Spinal cord (tissue), 10 donors: ENCODE measurements around the gene TRIM50. TPM values are rescaled to one million over a fixed set of nuclear protein-coding genes. Genes with fewer than 3 reads are reported as not detected.

Source experiments
- DNase-seq, 6 donors: peaks; one replicate each; pipeline versions ENCODE4 v3.0.0 to v3.0.0-alpha.2; 2013 to 2015; ENCODE audit warnings: low spot score in 6 of 6, low read depth in 4 of 6
- H3K27ac ChIP-seq: one replicate; pipeline ENCODE4 v1.5.1; 2013; ENCODE audit warnings: low read depth, low read length, control low read depth
- H3K27me3 ChIP-seq: one replicate; pipeline ENCODE4 v1.6.1; 2013; ENCODE audit warnings: low read length; ENCODE audit not compliant: control insufficient read depth, insufficient read depth
- H3K36me3 ChIP-seq: one replicate; pipeline ENCODE4 v1.6.1; 2013; ENCODE audit warnings: low read length; ENCODE audit not compliant: control insufficient read depth, insufficient read depth
- H3K4me1 ChIP-seq: one replicate; pipeline ENCODE4 v1.6.1; 2013; ENCODE audit warnings: low read length; ENCODE audit not compliant: control insufficient read depth, insufficient read depth
- H3K4me3 ChIP-seq: one replicate; pipeline ENCODE4 v1.5.1; 2013; ENCODE audit warnings: low read depth, low read length, control low read depth
- H3K9me3 ChIP-seq: one replicate; pipeline ENCODE4 v1.6.1; 2013; ENCODE audit warnings: low read length; ENCODE audit not compliant: control insufficient read depth, insufficient read depth
- WGBS: methylation state at CpG from one replicate; pipeline ENCODE4 v1.1.5; 2013; ENCODE audit warnings: missing lambda C conversion rate; ENCODE audit not compliant: insufficient coverage; 5-methylcytosine and 5-hydroxymethylcytosine counted together
- polyA plus RNA-seq, 2 donors: library from polyadenylated mRNA; unstranded; fragments of 120-200 nt; gene quantifications; one replicate each; pipeline ENCODE4 v1.2.1, GENCODE V29; 2013; ENCODE audit not compliant: insufficient read length in 2 of 2
- total RNA-seq, 2 donors: library from RNA; depleted of rRNA in 1 of 2; stranded (reverse); fragments of 120-200 nt in 1 of 2; fragments of >200 nt in 1 of 2; gene quantifications; one replicate each; pipeline versions ENCODE4 v1.2.3 to v1.2.4, GENCODE V29; 2013 to 2014
- donor health status: healthy.

Gene TRIM50
- total and polyA plus RNA-seq, 4 donors: 0.16 to 0.92 (median 0.22) TPM; not detected in 1

- WGBS: 97% methylated on average over 3 of the region's 3 CpGs
- H3K9me3 ChIP-seq: no peaks in the 10 kb centered on the region
- DNase-seq: no peak
- H3K36me3 ChIP-seq: no peaks in the 10 kb centered on the region
- no peaks in the 10 kb centered on the region for H3K27me3 ChIP-seq
- no peak overlapping the region for H3K27ac ChIP-seq
- H3K4me3 ChIP-seq: no peak overlapping the region
- H3K4me1 ChIP-seq: peaks cover 14% of the 10 kb centered on the region
Measured at GRCh38 chr7:73352784-73353183, 24.9 kb upstream of the TRIM50 start.

GRCh38 chr7:73351447-73352167, 23.7 kb upstream of the TRIM50 start:
- peaks cover 8% of the 10 kb centered on the region for H3K4me1 ChIP-seq
- no peaks in the 10 kb centered on the region for H3K36me3 ChIP-seq
- peak overlapping the region; percentile 91 for H3K27ac ChIP-seq
- peak in 1 of 6 donors; percentile 34 for DNase-seq
- no peak overlapping the region for H3K4me3 ChIP-seq
- no peaks in the 10 kb centered on the region for H3K9me3 ChIP-seq
- H3K27me3 ChIP-seq: no peaks in the 10 kb centered on the region
- 43% methylated on average over 5 of the region's 6 CpGs for WGBS

DNA sequence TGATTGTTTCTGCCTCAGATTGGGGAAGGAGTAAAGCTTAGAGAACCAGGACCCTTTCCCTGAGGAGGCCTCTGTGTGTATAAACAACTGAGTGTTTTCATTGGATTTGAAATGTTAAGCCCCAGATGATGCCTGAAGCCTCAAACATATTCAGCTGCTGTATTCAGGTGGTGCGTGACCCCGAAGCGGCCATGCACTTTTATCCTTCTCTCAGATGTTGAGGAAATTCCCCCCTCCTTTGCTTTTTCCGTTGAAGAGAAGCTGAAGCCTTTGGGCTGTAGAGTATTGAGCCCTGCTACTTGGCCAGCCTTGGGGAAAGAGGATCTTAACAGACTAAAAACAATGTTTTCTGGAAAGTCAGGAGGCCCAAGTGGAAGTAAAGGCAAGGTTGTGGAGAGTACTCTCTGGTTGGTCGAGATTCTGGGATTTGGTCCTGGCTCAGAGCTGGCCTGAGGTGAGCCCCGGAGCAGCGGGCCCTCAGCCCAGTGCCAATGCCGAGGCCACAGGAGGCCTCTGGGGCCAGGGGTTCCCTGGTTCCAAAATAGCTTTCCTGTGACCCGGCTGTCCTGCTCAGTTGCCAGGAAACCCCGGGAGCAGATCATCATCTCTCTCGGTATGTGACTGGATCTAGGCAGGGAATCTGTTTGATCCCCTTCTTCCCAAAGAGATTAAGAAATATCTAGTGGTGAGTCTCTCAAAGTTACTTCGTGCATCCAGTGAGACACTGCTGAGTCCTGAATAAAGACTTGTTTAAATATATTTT, 22.6 kb upstream of the TRIM50 start:
- Histone ChIP-seq H3K27ac (peak overlapping the region; percentile 91), H3K4me3 (no peak overlapping the region), H3K36me3 (no peaks in the 10 kb centered on the region), H3K4me1 (peaks cover 14% of the 10 kb centered on the region), H3K27me3 (no peaks in the 10 kb centered on the region), H3K9me3 (no peaks in the 10 kb centered on the region)
- 68% methylated on average over 9 of the region's 12 CpGs for WGBS
- peak in 1 of 6 donors; percentile 55 for DNase-seq

DNA sequence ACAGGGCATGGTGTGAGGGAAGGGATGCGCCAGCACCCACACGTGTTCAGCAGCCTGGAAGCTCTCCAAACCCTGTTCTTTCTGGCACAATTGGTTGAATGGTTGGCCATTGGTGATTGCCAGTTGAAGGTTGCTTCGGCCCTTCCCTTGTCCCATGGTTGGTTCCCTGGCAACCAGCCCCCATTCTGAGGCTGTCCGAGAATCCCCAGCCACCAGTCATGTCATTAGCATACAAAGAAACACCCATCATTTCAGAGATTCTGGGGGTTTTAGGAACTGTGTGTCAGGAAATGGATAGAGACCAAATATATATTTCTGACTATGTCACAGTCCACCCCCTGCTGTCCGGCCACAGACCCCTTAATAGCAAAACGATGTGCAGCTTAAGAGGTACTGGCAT, 21.9 kb upstream of the TRIM50 start:
- Histone ChIP-seq H3K4me1 (peaks cover 17% of the 10 kb centered on the region), H3K36me3 (no peaks in the 10 kb centered on the region), H3K4me3 (no peak overlapping the region), H3K27ac (peak overlapping the region; percentile 91), H3K9me3 (no peaks in the 10 kb centered on the region), H3K27me3 (no peaks in the 10 kb centered on the region)
- WGBS: 63% methylated on average over 4 of the region's 6 CpGs
- DNase-seq: no peak

DNA sequence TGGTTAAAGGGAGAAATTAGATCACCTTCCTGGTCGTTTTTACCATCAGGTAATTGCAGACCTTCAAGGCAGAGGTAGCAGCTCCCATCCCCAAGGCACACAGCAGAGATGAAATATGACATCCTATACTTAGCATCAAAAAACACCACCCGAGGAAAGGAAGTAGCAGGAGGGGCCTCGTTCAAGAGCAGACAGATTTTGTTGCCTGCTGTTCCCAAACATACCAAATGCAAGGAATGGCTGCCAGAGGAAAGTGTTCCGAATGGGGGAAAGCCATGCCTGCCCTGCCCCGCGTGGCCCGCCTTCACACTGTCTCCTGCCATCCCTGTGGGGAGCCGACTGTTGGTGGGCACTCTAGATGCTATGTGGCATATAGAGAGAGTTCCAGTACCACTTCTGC, 18.1 kb upstream of the TRIM50 start:
- Histone ChIP-seq H3K27me3 (no peaks in the 10 kb centered on the region), H3K9me3 (no peaks in the 10 kb centered on the region), H3K4me1 (peaks cover 31% of the 10 kb centered on the region), H3K27ac (peak overlapping the region; percentile 29), H3K4me3 (no peak overlapping the region), H3K36me3 (no peaks in the 10 kb centered on the region)
- WGBS: 61% methylated on average over 3 of the region's 8 CpGs
- peak in 2 of 6 donors; percentile 6 to 79 for DNase-seq

GRCh38 chr7:73345538-73345937, 17.7 kb upstream of the TRIM50 start:
- Histone ChIP-seq H3K27ac (no peak overlapping the region), H3K27me3 (no peaks in the 10 kb centered on the region), H3K4me1 (peaks cover 29% of the 10 kb centered on the region), H3K4me3 (no peak overlapping the region), H3K9me3 (no peaks in the 10 kb centered on the region), H3K36me3 (no peaks in the 10 kb centered on the region)
- DNase-seq: no peak
- 74% methylated on average over 3 of the region's 4 CpGs for WGBS

GRCh38 chr7:73343671-73344380, 15.9 kb upstream of the TRIM50 start:
- Histone ChIP-seq H3K27me3 (no peaks in the 10 kb centered on the region), H3K4me1 (peaks cover 24% of the 10 kb centered on the region), H3K36me3 (no peaks in the 10 kb centered on the region), H3K4me3 (no peak overlapping the region), H3K27ac (no peak overlapping the region), H3K9me3 (no peaks in the 10 kb centered on the region)
- peak in 2 of 6 donors; percentile 43 to 52 for DNase-seq
- 46% methylated on average over 6 of the region's 7 CpGs for WGBS

DNA sequence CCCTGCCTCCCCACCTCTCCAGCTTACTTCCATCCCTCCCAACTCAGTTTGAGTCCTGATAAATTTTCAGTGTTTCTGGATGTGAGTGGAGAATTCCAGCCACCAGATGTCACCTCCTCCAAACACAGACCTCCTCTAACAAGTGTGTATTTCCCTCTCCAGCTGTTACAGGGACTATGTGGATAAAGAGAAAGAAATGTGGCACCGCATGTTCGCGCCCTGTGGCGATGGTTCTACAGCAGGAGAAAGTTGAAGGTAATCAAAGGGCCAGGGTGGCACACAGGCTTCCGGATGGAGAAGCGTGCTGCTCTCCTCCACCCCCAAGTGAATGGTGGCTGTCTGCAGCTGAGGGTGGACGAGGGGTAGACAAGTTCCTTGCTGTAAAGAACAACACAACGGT, 14.8 kb upstream of the TRIM50 start:
- Histone ChIP-seq H3K4me3 (peak overlapping the region; percentile 18), H3K27me3 (no peaks in the 10 kb centered on the region), H3K4me1 (peaks cover 24% of the 10 kb centered on the region), H3K9me3 (no peaks in the 10 kb centered on the region), H3K36me3 (no peaks in the 10 kb centered on the region), H3K27ac (peak overlapping the region; percentile 29)
- DNase-seq: peak in 4 of 6 donors; percentile 39 to 85 (median 58)
- 49% methylated on average over 6 of the region's 8 CpGs for WGBS

- 96% methylated on average over 4 of the region's 8 CpGs for WGBS
- DNase-seq: no peak
- no peak overlapping the region for H3K4me3 ChIP-seq
- H3K27ac ChIP-seq: no peak overlapping the region
- H3K9me3 ChIP-seq: no peaks in the 10 kb centered on the region
- H3K4me1 ChIP-seq: peaks cover 24% of the 10 kb centered on the region
- no peaks in the 10 kb centered on the region for H3K27me3 ChIP-seq
- no peaks in the 10 kb centered on the region for H3K36me3 ChIP-seq
Measured at GRCh38 chr7:73341877-73342276, 14.0 kb upstream of the TRIM50 start.
